ENCODE results near the gene KCNN3.
"Not testable (repeated sequence)": the region's sequence is repeated elsewhere in the genome, so short reads cannot be mapped to it uniquely, and the experiment has no call there.

DNA sequence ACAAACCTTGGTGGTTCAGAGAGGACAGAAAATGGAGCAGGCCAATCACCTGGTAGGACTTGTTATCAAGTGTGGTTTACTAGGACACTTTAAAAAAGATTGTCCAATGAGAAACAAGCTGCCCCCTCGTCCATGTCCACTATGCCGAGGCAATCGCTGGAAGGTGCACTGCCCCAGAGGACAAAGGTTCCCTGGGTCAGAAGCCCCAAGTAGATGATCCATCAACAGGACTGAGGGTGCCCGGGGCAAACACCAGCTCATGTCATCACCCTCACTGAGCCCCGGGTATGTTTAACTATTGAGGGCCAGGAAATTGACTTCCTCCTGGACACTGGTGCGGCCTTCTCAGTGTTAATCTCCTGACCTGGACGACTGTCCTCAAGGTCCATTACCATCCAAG lies 195.6 kb downstream of the KCNN3 start:
- TF ChIP-seq POLR2AphosphoS5, POLR2A (IDR thresholded peaks at IDR 0.05): not testable (repeated sequence)
- TF ChIP-seq, protein P1, sequence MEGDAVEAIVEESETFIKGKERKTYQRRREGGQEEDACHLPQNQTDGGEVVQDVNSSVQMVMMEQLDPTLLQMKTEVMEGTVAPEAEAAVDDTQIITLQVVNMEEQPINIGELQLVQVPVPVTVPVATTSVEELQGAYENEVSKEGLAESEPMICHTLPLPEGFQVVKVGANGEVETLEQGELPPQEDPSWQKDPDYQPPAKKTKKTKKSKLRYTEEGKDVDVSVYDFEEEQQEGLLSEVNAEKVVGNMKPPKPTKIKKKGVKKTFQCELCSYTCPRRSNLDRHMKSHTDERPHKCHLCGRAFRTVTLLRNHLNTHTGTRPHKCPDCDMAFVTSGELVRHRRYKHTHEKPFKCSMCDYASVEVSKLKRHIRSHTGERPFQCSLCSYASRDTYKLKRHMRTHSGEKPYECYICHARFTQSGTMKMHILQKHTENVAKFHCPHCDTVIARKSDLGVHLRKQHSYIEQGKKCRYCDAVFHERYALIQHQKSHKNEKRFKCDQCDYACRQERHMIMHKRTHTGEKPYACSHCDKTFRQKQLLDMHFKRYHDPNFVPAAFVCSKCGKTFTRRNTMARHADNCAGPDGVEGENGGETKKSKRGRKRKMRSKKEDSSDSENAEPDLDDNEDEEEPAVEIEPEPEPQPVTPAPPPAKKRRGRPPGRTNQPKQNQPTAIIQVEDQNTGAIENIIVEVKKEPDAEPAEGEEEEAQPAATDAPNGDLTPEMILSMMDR (IDR thresholded peaks at IDR 0.05) = not testable (repeated sequence)
